ENCODE data around the gene VPS39.

VPS39 gene

DNA sequence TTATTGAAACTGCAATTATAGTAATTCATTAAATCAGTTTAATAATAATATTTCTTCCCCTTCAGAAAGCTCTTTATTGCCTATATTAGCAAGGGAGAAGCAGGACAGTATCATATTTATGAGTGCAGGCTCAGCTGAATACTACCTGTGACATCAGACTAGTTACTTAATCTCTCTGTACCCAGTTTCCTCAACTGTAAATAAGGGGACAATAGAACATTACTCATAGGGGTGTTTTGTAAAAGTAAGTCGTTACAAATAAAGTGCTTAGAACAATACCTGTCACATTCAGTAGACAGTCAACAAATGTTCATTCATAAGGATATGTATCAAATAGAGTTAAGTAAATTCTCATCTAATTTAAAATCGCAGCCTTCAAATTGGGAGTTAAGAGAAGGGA, 12.1 kb upstream of the VPS39 start:
- H3K27me3 ChIP-seq (ENCODE audit: insufficient read depth, low read length): no peaks in the 10 kb centered on the region
- H3K79me2 ChIP-seq (ENCODE audit: control insufficient read depth, insufficient read depth, low read length, unreplicated experiment): no peaks in the 10 kb centered on the region
- H3K36me3 ChIP-seq (ENCODE audit: insufficient read depth, low read length): peaks cover 46% of the 10 kb centered on the region
- no peak overlapping the region for H2AFZ ChIP-seq (ENCODE audit: low read length, unreplicated experiment)
- no peak overlapping the region for H3K27ac ChIP-seq (ENCODE audit: low read depth, low read length)
- no peak overlapping the region for H3K4me3 ChIP-seq (ENCODE audit: low read depth, low read length)
- no peaks in the 10 kb centered on the region for H3K4me1 ChIP-seq (ENCODE audit: control insufficient read depth, insufficient read depth, low read length, unreplicated experiment)

DNA sequence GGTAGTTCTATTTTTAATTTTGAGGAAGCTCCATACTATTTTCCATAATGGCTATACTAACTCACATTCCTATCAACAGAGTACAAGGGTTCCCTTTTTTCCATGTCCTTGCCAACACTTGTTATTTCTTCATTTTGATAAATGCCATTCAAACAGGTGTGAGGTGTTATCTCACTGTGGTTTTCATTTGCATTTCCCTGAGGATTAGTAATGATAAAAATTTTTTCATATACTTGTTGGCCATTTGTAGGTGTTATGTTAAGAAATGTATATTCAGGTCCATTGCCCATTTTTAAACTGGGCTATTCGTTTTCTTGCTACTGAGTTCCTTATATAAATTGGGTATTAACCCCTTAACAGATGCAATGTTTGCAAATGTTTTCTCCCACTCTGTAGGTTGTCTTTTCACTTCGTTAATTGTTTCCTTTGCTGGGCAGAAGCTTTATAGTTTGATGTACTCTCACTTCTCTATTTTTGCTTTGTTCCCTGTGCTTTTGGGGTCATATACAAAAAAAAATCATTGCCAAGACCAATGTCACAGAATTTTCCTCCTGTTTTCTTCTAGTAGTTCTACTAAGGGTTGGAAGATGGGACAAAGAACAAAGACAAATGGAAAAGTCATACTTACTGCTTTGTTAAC, 11.0 kb upstream of the VPS39 start:
- no peaks in the 10 kb centered on the region for H3K27me3 ChIP-seq (ENCODE audit: insufficient read depth, low read length)
- H3K27ac ChIP-seq (ENCODE audit: low read depth, low read length): no peak overlapping the region
- peaks cover 44% of the 10 kb centered on the region for H3K36me3 ChIP-seq (ENCODE audit: insufficient read depth, low read length)

DNA sequence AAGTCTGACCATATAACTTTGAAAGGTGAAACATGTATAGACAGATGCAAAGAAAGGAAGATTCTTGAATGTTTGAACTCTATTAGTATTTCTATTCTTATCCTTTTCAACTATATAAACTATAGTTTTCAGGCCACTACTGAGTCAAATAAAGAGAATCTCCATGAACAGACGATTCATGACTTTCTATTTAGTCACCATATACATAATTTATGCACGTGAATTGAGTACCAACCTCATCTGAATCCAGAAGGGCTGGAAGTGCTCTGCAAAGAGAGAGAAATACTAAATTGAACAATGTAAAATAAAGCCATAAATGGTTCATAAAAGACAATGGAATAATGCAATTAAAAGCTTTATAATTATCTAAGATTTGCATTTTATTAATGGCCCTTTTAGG, 9.5 kb upstream of the VPS39 start:
- no peak overlapping the region for H3K27ac ChIP-seq (ENCODE audit: low read depth, low read length)
- H3K79me2 ChIP-seq (ENCODE audit: control insufficient read depth, insufficient read depth, low read length, unreplicated experiment): no peaks in the 10 kb centered on the region
- H2AFZ ChIP-seq (ENCODE audit: low read length, unreplicated experiment): no peak overlapping the region
- H3K27me3 ChIP-seq (ENCODE audit: insufficient read depth, low read length): no peaks in the 10 kb centered on the region
- H3K36me3 ChIP-seq (ENCODE audit: insufficient read depth, low read length): peaks cover 39% of the 10 kb centered on the region
- no peak overlapping the region for H3K4me3 ChIP-seq (ENCODE audit: low read depth, low read length)
- no peaks in the 10 kb centered on the region for H3K4me1 ChIP-seq (ENCODE audit: control insufficient read depth, insufficient read depth, low read length, unreplicated experiment)

More for the DNA sequence above, 11.0 kb upstream of the VPS39 start:
- Histone ChIP-seq H3K79me2 (ENCODE audit: control insufficient read depth, insufficient read depth, low read length, unreplicated experiment) (no peaks in the 10 kb centered on the region), H3K4me1 (ENCODE audit: control insufficient read depth, insufficient read depth, low read length, unreplicated experiment) (no peaks in the 10 kb centered on the region), H3K4me3 (ENCODE audit: low read depth, low read length) (no peak overlapping the region), H2AFZ (ENCODE audit: low read length, unreplicated experiment) (no peak overlapping the region)

- H3K27me3 ChIP-seq (ENCODE audit: insufficient read depth, low read length): no peaks in the 10 kb centered on the region
- H3K79me2 ChIP-seq (ENCODE audit: control insufficient read depth, insufficient read depth, low read length, unreplicated experiment): no peaks in the 10 kb centered on the region
- H2AFZ ChIP-seq (ENCODE audit: low read length, unreplicated experiment): no peak overlapping the region
- H3K36me3 ChIP-seq (ENCODE audit: insufficient read depth, low read length): peaks cover 43% of the 10 kb centered on the region
- no peak overlapping the region for H3K27ac ChIP-seq (ENCODE audit: low read depth, low read length)
- H3K4me3 ChIP-seq (ENCODE audit: low read depth, low read length): no peak overlapping the region
- no peaks in the 10 kb centered on the region for H3K4me1 ChIP-seq (ENCODE audit: control insufficient read depth, insufficient read depth, low read length, unreplicated experiment)
These were observed 8.1 kb upstream of the VPS39 start for GRCh38 chr15:42215913-42216829.

- peaks cover 51% of the 10 kb centered on the region for H3K36me3 ChIP-seq (ENCODE audit: insufficient read depth, low read length)
- H3K79me2 ChIP-seq (ENCODE audit: control insufficient read depth, insufficient read depth, low read length, unreplicated experiment): no peaks in the 10 kb centered on the region
- no peaks in the 10 kb centered on the region for H3K27me3 ChIP-seq (ENCODE audit: insufficient read depth, low read length)
- no peak overlapping the region for H3K4me3 ChIP-seq (ENCODE audit: low read depth, low read length)
- no peak overlapping the region for H2AFZ ChIP-seq (ENCODE audit: low read length, unreplicated experiment)
- H3K27ac ChIP-seq (ENCODE audit: low read depth, low read length): no peak overlapping the region
- H3K4me1 ChIP-seq (ENCODE audit: control insufficient read depth, insufficient read depth, low read length, unreplicated experiment): no peaks in the 10 kb centered on the region
These were observed 6.5 kb upstream of the VPS39 start for GRCh38 chr15:42214600-42214999.

DNA sequence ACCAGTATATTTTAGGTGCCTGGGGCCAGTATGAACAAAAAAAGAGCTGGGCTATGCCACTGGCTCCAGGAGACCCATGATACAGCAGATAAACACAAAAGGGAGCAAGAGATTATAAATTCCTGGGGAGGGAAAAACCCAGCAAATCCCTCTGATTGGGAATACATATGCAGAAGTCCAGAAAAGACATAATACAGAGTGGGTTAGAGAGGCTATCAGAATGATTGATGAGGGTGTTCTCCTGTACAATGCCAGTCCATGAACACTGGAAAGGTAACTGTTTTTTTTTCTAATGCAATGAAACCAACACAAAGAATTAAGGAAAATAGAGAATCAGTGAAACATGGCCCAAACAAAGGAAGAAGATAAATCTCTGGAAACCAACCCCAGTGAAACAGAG, 5.4 kb upstream of the VPS39 start:
- peaks cover 52% of the 10 kb centered on the region for H3K36me3 ChIP-seq (ENCODE audit: insufficient read depth, low read length)
- H3K27ac ChIP-seq (ENCODE audit: low read depth, low read length): no peak overlapping the region
- H3K4me1 ChIP-seq (ENCODE audit: control insufficient read depth, insufficient read depth, low read length, unreplicated experiment): no peaks in the 10 kb centered on the region
- no peaks in the 10 kb centered on the region for H3K27me3 ChIP-seq (ENCODE audit: insufficient read depth, low read length)
- H2AFZ ChIP-seq (ENCODE audit: low read length, unreplicated experiment): no peak overlapping the region
- no peaks in the 10 kb centered on the region for H3K79me2 ChIP-seq (ENCODE audit: control insufficient read depth, insufficient read depth, low read length, unreplicated experiment)
- no peak overlapping the region for H3K4me3 ChIP-seq (ENCODE audit: low read depth, low read length)

- Histone ChIP-seq H3K4me3 (ENCODE audit: low read depth, low read length) (no peak overlapping the region), H3K79me2 (ENCODE audit: control insufficient read depth, insufficient read depth, low read length, unreplicated experiment) (peaks cover 23% of the 10 kb centered on the region), H3K27me3 (ENCODE audit: insufficient read depth, low read length) (no peaks in the 10 kb centered on the region), H3K4me1 (ENCODE audit: control insufficient read depth, insufficient read depth, low read length, unreplicated experiment) (peaks cover 11% of the 10 kb centered on the region), H2AFZ (ENCODE audit: low read length, unreplicated experiment) (no peak overlapping the region), H3K27ac (ENCODE audit: low read depth, low read length) (no peak overlapping the region), H3K36me3 (ENCODE audit: insufficient read depth, low read length) (peaks cover 31% of the 10 kb centered on the region)
These were observed 2.6 kb upstream of the VPS39 start for GRCh38 chr15:42210696-42211095.

- Histone ChIP-seq H3K27ac (ENCODE audit: low read depth, low read length) (no peak overlapping the region), H3K36me3 (ENCODE audit: insufficient read depth, low read length) (peaks cover 31% of the 10 kb centered on the region), H3K4me3 (ENCODE audit: low read depth, low read length) (peak overlapping the region; percentile 94), H3K79me2 (ENCODE audit: control insufficient read depth, insufficient read depth, low read length, unreplicated experiment) (peaks cover 41% of the 10 kb centered on the region), H3K4me1 (ENCODE audit: control insufficient read depth, insufficient read depth, low read length, unreplicated experiment) (peaks cover 11% of the 10 kb centered on the region), H2AFZ (ENCODE audit: low read length, unreplicated experiment) (no peak overlapping the region), H3K27me3 (ENCODE audit: insufficient read depth, low read length) (no peaks in the 10 kb centered on the region)
These were observed 1.7 kb downstream of the VPS39 start for GRCh38 chr15:42206406-42206805.

DNA sequence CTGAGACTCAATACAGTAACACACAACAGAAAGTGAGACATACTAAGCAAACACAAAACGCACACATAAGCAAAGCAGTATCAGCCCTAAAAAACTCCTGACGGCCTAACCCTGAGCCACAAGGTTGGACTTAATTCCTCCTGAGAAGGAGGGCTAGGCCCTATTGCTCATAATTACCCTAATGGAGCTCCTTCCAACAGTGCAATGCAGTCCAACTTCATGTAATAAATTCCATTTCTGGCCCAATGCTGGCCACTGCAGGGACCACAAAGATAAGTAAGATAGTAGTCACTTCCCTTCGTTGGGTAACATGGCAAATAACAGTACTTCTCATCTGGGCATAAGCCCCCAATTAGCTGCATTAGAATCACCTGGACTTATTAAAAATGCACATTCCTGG, 4.2 kb downstream of the VPS39 start:
- Histone ChIP-seq H3K4me1 (ENCODE audit: control insufficient read depth, insufficient read depth, low read length, unreplicated experiment) (peaks cover 11% of the 10 kb centered on the region), H3K36me3 (ENCODE audit: insufficient read depth, low read length) (peaks cover 12% of the 10 kb centered on the region; the same call in 1 of the 2 replicates), H3K79me2 (ENCODE audit: control insufficient read depth, insufficient read depth, low read length, unreplicated experiment) (peaks cover 49% of the 10 kb centered on the region), H3K27me3 (ENCODE audit: insufficient read depth, low read length) (no peaks in the 10 kb centered on the region), H2AFZ (ENCODE audit: low read length, unreplicated experiment) (no peak overlapping the region), H3K27ac (ENCODE audit: low read depth, low read length) (no peak overlapping the region), H3K4me3 (ENCODE audit: low read depth, low read length) (no peak overlapping the region)

DNA sequence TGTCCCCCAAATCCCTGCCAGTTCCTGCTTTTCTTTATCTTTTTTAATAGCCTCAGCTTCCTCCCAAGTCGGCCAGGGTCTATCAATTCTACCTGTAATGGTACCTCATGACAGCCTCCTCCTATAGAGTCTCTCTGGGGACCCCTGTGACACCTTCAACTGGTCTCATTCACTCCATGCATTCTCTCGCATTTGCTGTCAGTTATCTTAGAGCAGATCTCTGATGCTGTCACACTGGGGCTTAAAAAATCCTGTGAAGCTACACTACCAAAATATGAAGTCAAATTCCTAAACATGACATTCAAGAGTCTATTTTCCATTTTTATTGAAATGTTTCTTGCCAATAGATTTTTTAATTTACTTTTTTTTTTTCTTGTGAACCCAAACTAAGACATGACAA, 5.5 kb downstream of the VPS39 start:
- H3K4me3 ChIP-seq (ENCODE audit: low read depth, low read length): no peak overlapping the region
- peaks cover 50% of the 10 kb centered on the region for H3K79me2 ChIP-seq (ENCODE audit: control insufficient read depth, insufficient read depth, low read length, unreplicated experiment)
- no peak overlapping the region for H2AFZ ChIP-seq (ENCODE audit: low read length, unreplicated experiment)
- H3K27me3 ChIP-seq (ENCODE audit: insufficient read depth, low read length): no peaks in the 10 kb centered on the region
- H3K4me1 ChIP-seq (ENCODE audit: control insufficient read depth, insufficient read depth, low read length, unreplicated experiment): peaks cover 15% of the 10 kb centered on the region
- peaks cover 16% of the 10 kb centered on the region for H3K36me3 ChIP-seq (ENCODE audit: insufficient read depth, low read length)
- H3K27ac ChIP-seq (ENCODE audit: low read depth, low read length): no peak overlapping the region

DNA sequence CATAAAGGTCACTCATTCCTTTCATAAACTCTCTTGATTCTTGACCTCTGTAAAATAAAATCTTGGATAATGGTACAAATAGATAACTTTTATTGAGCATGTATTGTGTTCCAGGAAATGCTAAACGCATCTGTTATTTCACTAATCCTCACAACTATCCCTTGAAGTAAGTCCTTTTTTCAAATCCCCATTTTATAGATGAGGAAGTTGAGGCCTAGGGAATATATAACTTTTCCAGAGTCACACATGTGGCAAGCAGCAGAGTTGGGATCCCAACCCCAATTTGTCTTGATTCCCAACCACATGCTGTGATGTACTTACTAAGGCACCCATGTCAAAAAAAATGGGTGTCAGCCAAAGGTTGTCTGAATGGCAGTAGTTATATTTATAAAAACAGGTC, 6.3 kb downstream of the VPS39 start:
- H3K4me3 ChIP-seq (ENCODE audit: low read depth, low read length): no peak overlapping the region
- H3K79me2 ChIP-seq (ENCODE audit: control insufficient read depth, insufficient read depth, low read length, unreplicated experiment): peaks cover 42% of the 10 kb centered on the region
- H3K27me3 ChIP-seq (ENCODE audit: insufficient read depth, low read length): no peaks in the 10 kb centered on the region
- H2AFZ ChIP-seq (ENCODE audit: low read length, unreplicated experiment): no peak overlapping the region
- peaks cover 14% of the 10 kb centered on the region for H3K4me1 ChIP-seq (ENCODE audit: control insufficient read depth, insufficient read depth, low read length, unreplicated experiment)
- no peak overlapping the region for H3K27ac ChIP-seq (ENCODE audit: low read depth, low read length)
- peaks cover 17% of the 10 kb centered on the region for H3K36me3 ChIP-seq (ENCODE audit: insufficient read depth, low read length)
